HuH-7.5 (cell line): Measurements from ENCODE around the gene EYA2.
"Not testable (repeated sequence)": the region's sequence is repeated elsewhere in the genome, so short reads cannot be mapped to it uniquely, and the experiment has no call there.

Experiments
- DNase-seq: peaks from one replicate; pipeline ENCODE4 v3.0.0; 2011; ENCODE audit warnings: low spot score

The EYA2 gene, protein sequence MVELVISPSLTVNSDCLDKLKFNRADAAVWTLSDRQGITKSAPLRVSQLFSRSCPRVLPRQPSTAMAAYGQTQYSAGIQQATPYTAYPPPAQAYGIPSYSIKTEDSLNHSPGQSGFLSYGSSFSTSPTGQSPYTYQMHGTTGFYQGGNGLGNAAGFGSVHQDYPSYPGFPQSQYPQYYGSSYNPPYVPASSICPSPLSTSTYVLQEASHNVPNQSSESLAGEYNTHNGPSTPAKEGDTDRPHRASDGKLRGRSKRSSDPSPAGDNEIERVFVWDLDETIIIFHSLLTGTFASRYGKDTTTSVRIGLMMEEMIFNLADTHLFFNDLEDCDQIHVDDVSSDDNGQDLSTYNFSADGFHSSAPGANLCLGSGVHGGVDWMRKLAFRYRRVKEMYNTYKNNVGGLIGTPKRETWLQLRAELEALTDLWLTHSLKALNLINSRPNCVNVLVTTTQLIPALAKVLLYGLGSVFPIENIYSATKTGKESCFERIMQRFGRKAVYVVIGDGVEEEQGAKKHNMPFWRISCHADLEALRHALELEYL

DNA sequence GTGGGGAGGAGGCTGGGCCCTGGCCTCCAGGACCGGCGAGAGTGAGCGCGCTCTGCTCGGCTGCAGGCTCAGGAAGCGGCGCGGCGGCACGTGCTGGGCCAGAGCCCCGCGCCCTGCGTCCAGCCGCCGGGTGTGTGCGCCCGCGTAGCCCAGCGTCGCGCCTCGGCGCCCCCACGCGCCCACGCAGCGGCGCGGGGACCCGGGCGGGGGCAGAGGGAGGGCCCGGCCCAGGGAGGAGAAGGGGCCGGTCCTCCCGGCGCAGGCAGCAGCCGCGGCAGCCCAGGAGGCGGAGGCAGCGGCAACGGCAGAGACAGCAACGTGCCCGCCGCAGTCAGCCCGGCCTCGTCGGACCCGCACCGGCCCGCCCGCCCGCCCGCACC, at the start of gene EYA2:
EYA2 (plus strand) TSS at position 265 of the 380 bp plus-strand sequence. CDS start 95,168 bp downstream, outside the sequence.
- no peak for DNase-seq

DNA sequence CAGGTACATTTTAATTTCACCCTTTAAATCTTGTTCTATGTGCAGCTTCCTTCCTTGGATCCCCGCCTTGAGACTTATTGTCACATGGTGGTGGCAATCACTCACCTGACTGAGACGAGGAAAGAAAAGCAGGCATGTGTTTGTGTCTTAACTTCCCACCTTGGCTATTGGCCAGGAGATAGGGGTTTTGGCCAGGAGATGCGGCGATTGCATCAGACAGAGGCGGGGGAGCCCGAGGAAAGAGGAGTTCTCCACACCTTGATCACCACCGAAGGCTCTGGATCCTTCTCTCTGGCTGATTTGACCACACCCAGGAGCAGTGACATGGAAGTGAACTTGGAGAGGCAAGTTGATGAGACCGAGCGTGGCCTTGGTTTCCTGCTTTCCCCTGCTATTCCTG, 49.7 kb upstream of the EYA2 start:
- DNase-seq: no peak

DNA sequence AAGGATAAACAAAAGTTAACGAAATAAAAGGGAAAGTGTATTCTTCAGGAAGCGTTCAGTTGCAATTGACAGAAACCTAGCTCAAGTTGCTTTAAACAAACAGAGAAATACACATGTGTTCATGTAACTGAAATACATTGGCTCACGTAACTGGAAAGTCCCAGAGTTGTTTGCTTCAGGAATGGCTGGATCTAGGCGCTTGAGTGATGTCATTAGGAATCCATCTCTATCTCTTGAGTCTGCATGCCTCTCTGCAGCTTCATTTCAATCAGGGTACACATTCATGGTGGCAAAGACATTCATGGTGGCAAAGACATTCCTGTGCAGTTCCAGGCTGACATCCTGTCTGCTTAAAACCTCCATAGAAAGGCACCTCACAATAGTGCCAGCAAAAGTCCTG, 45.4 kb upstream of the EYA2 start:
- DNase-seq: no peak

DNA sequence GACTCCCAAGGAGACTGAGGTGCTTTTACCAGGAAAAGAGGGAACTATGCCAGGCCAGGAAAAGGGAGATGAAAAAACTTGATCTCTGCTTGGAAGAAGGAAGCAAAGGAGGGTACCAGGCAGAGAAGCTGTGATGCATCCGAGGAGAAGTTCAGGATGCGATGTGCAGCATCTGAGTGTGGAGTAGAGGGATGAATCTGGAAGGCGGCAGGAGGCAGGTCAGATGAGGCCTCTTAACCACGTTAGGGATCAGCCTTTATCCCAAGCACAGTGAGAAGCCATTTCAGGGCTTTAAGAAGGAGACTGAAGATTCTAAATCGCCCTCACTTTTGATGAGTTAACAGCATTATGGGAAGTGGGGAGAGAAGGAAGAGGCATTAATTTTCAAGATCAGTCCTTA, 44.9 kb upstream of the EYA2 start:
- DNase-seq: no peak

DNA sequence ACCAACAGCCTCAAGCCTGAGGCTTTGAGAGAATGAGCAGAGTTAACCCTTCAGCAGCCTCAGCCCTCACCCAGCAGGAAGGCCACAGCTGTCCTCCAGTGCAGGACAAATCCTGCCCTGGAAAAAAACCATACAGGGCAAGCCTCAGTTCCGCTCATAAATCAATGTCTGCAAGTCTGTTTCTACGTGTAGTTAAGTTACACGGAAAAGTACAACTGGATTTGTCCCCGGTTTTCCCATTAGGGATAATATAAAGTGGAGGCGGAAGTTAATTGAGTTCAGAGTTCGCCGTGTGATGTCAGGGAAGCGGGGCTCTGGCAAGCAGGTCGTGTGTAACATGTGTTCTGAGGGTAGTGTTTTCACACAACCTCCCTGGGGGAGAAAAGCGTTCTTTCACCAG, 44.2 kb upstream of the EYA2 start:
- DNase-seq: no peak

DNA sequence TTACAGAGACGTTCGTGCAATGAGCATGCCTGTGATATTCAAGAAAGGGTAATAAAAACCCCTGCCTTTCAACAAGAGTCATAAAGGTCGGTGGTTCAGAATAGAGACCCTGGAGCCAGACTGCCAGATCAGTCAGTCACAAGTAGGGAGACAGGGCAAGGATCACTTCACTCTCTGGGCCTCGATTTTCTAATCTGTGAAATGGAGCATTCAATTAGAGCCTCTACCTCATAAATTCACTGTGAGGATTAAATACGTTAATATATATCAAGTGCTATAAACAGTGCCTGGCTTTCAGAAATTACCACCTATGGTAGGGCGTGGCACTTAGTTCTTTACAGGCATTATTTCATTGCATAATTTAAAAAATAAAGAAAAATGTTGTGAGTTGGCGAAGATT, 43.7 kb upstream of the EYA2 start:
- DNase-seq: no peak

DNA sequence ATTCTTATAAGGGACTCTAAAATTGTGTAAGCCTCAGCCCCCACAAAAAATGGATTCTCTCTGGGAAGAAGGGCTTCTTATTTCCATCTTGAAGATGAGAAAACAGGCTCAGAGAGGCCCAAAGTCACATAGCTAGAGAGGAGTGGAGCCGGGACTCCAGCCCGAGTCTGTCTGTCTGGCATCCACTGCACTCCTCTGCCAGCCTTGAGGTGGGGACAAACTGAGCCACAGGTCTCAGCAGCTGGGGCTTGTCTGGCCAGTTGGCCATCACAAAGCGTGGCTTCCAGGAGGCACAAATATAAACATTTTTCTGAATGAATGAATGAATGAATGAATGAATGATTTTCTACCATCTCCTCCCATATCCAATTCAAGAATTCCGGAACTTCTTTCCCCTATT, 42.9 kb upstream of the EYA2 start:
- DNase-seq: no peak

DNA sequence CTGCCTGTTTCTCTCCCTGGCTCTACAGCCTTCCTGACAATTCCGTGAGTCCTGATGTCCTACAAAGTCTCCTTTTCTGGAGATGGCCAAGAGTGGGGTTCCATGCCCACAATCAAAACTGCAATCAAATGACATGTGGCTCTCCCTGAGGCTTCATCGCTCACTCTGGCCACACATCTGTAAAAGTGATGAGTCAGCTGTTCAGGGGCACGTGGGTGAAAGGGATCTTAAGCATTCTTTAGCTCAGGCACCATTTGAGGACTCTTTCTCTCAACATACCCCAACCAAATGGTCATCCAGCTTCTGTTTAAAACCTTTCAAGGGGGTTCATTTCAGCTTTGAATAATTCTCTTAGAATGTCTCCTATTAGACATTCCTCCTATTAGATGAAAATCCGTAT, 42.3 kb upstream of the EYA2 start:
- no peak for DNase-seq

DNA sequence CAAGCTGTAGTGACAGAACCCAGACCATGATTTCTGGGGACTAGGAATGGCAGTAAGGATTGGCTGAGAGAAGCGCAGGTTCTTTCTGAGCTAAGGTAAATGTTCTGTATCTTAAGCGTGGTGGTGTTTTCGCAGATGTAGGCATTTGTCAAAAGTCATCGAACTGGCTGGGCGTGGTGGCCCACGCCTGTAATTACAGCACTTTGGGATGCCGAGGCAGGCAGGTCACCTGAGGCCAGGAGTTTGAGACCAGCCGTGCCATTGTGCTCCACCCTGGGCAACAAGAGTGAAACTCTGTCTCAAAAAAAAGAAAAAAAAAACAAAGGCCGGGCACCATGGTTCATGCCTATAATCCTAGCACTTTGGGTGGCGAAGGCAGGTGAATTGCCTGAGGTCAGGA, 40.7 kb upstream of the EYA2 start:
- DNase-seq: no peak

DNA sequence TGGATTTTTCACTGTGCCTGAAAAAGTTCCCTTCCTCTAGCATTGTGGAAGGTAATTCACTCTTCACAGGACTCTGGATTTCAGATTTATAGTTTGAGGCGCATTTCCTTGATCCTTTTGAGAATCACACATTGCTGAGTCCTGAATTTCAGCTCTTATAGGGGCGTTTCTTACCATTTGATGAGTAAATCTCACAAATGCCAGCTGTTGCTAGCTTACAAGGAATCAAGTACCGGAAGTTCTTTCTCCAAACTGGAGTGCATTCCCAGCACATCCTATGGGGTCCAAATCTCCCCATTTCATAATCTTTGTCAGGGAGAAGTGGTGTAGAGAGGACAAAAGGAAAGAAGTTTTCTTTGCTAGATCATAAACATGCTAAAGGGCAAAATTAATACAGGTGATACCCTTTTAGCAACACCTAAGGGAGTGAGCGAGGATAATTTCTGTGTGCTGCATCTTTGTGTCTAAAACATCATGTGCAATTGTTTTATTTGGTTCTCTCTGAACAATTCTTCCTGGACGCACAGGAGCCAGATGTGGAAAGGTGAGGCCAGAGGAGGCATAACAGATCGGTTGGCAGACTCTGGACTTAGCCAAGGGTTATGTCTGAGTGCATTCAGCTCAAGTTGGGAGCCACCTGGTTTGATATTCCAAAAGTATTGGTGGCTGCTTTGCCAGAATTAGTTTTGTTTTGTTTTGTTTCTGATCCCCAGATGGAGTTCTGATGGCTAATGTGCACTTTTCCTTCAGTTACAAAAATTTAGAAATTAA, 37.4 kb upstream of the EYA2 start:
- DNase-seq: no peak

DNA sequence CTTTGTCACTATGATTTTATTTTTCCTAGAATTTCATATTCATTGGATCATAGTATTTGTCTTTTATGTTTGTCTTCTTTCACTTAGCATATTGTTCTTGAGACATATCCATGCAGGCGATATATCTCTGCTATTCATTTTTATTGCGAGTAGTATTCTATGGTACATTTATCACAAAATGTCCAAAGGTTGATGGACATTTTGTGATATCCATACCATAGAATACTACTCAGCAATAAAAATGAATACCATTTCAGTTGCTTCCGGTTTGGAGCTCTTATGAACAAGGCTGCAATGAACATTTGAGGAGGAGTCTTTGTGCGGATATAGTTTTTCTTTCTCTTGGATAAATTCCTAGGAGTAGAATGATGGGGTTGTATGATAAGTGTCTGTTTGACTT, 28.8 kb upstream of the EYA2 start:
- DNase-seq: no peak

DNA sequence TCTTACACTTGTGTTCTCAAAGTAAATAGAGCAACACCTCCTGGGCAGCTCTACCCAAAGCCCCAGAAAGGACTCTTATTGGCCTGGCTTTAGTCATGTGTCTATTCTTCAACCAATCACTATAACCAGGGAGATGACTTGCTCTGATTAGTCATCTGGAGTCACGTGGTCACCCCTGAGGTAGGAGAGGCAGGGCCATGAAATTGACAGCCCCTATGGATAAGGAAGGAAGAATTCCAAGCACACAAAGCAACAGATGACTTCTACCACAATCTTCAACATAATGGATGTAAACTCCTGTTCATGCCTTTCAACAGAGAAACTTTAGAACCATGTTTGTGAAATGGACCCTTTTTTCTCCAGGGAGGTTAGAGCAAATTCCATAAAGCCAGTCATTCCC, 24.6 kb upstream of the EYA2 start:
- DNase-seq: no peak

DNA sequence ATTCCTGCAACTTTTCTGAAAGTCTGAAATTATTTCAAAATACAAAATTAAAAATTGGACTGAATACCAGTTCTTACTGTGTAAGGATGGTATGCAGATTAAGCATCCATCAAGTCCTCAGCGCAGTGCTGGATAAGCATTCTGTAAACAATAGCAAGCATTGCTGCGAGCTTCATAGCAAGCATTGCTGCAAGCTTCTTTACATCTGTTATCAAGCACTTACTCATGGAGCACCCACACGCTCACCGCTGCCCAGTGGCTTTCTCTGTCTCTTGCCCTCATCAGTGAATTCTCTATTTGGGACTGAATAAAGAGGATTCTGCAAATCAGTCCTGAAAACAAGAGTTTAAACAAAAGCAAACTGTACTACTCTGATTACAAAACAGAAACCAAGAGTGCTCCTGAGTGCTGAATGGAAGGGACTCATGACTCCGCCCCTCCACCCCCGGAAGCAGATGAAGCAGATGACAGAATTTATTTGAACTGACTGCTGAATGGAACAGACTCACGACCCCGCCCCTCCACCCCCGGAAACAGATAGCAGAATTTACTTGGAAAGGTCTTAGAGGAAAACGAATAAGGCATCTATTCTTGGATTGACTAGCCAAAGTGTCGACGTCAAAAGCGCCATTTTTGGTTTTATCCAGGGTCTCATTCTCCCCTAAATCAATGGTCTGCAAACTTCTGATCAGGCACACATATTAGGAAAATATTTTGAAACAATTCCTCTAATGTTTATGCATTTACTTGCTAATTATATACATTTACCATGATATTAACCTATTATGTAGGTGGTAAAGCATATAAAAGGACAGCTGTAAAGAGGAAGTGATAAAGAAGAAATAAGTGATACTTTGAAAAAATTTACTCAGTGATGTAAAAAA, 22.1 kb upstream of the EYA2 start:
- DNase-seq: no peak

DNA sequence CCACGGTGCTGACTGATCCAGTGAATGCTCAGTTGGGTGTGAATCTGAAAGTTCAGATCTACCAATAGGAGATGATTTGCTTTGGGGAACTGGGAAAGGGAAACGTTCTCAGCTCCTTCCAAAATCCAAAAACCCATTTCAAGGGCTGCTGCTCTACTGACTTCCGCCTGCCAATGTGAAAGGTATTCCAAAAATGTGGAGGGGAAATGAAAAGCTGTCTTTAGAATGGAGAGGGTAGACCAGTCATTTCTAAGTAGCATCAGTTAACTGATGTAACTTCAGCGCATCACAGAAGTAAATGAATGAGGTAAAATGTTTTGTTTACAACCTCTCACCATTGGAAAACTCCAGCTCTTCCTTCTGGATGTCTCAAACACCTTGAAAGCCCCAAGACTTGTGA, 19.6 kb upstream of the EYA2 start:
- no peak for DNase-seq

DNA sequence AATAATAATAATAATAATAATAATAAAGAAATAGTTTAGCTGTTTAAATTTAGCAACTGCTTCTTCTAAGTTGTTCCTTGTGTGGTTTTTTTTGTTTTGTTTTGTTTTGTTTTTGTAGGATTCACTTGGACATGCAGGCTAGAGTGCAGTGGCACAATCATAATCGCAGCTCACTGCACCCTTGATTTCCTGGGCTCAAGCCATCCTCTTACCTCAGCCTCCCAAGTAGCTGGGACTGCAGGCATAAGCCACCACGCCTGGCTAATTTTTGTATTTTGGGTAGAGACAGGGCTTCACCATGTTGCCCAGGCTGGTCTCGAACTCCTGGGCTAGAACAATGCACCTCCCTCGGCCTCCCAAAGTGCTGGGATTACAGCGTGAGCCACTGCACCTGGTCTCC, 15.3 kb upstream of the EYA2 start:
- DNase-seq: no peak

DNA sequence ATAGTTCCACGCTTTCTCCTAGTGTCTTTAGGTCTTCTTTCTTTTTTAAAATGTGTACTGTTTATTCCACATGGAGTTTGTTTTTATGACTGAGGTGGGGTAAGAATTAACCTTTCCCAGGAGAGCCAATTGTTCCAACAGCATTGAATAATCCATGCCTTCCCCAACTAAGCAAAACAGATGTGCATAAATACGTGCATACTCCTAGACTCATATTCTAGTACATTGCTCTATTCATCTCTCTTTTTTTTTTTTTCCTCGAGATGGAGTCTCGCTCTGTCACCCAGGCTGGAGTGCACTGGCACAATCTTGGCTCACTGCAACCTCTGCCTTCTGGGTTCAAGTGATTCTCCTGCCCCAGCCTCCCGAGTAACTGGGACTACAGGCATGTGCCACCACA, 14.7 kb upstream of the EYA2 start:
- not testable (repeated sequence) for DNase-seq

DNA sequence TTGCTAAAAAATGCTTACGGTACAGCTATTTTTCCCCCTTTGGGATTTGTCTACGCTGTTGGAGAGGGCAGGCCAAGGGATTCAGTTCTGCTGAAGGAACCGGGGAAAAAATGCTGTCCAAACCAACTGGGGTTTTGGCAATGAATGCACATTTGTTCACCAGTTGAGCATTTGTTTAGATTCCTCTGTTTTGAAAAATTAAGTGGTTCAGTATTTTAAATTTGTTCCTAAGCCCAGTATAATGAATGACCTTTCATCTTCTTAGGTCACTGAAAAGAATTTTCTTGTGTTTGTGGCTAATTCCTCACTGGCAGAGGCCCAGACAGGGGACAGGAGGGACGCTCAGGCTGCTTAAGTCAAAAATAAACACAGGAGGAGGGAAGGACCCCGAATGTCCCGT, 10.8 kb upstream of the EYA2 start:
- DNase-seq: no peak

DNA sequence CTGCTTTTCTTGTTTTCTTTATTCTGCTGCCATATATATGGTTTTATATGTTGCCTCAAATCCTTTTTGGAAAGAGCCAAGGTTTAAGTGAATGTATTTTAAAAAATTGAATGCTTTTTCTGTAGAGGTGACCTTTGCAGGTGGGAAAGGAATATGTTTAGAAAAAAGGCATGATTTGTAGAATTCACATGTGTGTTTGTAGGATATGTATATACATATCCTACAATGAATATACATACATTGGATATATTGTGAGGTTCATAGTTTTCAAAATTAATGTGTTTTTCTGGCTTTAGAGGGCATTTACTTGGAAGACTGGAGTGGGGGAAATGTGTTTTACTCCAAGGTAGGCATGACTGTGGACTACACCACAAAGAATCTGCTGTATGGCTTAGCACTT, 4.0 kb upstream of the EYA2 start:
- DNase-seq: no peak

DNA sequence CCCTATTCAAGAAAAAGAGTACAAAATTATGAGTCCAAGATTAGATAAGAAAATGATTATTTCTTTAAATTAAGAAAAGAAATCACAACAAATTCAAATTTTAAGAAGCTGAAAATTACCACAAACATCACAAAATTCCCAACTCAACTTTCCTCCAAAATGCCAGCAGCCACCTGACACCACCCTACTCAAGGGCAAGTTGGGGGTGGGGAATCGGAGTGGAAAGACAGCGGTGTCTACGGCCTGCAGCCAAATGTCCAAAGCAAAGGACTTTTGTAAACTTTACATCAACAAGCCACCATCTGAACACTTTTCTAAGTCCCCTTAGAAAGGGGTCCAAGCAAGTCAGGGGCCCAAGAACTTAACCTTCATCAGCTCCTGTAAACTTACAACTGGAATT, 1.6 kb upstream of the EYA2 start:
- no peak for DNase-seq

DNA sequence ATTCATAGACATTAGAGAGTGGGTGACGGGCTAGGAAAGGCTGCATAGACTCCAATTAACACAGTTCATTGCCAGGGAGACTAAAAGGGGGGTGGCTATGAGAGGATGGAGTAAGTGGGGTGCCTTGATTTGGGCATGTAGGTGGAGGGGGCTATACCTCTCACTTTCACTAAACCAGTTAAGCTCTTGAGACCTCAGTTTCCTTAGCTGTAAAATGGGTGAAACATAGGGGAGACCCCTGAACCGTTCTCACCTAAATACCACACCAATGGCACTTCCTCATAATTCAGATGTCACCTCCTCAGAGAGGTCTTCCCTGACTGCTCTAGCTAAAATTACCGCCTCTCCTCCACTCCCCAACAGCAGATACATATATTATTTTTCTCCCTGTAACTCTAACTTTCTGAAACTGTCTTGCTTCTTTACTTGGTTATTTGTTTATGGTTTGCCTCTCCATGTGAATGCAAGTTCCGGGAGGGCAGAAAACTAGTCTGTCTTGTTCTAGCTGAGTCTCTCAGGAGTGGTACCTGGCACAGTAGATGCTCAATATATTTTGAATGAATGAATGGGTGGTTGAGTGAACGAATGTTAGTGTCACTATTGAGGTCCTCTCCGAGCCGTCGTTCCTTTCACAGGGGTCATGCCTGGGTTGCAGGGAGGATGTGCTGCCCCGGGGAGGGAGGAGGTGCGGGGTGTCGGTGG, 615 bp upstream of the EYA2 start:
- no peak for DNase-seq

DNA sequence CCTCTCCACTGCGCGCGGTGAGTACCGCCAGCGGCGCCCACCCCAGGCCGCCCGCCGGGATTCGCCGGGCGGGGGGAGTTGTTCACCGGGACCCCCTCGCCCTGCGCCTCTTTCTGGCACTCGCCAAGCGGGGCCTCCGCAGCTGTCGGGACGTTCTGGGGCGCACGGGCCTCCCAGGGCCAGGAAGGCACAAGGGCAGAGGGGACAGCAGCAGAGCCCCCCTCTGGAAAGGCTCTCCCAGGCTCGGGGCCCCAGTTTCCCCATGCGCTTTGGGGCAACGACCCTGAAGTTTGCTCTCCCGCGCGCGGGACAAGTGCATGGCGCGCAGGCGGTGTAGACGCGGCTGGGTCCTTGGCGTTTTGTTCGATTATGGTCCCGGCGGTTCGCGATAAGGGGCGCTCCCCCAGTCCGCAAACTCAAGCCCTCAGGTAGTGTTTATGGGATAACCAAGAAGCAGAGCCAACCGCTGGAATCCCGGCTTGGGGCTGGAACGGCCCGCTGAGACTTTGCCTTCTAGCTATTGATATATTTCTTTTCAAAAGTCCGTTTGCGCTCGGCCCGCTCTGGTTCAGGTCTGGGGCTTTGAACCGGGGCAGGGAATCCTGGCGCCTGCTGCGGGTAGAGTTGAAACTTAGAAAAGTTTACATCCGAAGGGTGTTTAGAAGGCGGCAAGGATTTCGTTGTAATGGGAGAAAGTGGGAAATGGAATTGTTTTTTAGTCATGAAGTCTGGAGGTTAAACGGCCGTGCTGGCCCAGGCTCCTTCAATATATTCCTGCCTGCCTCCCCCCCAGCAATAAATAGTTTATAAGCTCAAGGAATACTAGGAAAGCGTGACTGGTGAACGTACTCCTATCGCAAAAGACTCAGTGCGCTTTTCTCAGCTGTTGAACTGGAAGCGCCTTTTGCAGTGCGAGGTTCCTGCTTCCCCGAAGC, 595 bp downstream of the EYA2 start:
- DNase-seq: no peak
